SK-N-SH (cell line): ENCODE data around the gene TACC2. TPM values are rescaled to one million over a fixed set of nuclear protein-coding genes. Genes with fewer than 3 reads are reported as not detected.

Experiments
- CTCF ChIA-PET: fragments of 300-600, 350-600 bp; formaldehyde crosslinking; extraction: SDS; loops from one replicate; lab custom pipeline; 2021; lab: Yijun Ruan, JAX
- POLR2A ChIA-PET: fragments of 350-600 bp; sonication (Branson Sonifier 250); formaldehyde crosslinking; extraction: SDS; loops from one replicate; lab custom pipeline; 2020; ENCODE audit warnings: antibody characterized with exemption, inconsistent platforms; lab: Yijun Ruan, JAX
- DNase-seq: peaks from one replicate; pipeline ENCODE4 v3.0.0; 2012
- H2AFZ ChIP-seq: fragments of 200-600 bp; sonication (generic); 2 replicates; pipeline ENCODE4 v1.8.1; 2016; ENCODE audit warnings: antibody characterized with exemption, mild to moderate bottlenecking, low read depth
- H3F3A ChIP-seq: fragments of 200-600 bp; sonication (generic); replicated peaks from 2 replicates; pipeline ENCODE3; 2016; ENCODE audit warnings: antibody characterized with exemption, mild to moderate bottlenecking; ENCODE audit not compliant: insufficient read depth
- H3K27ac ChIP-seq, 2 experiments: fragments of 200-500 bp in 1 of 2; fragments of 200-600 bp in 1 of 2; sonication (Bioruptor generic) in 1 of 2; sonication (generic), shearing (Covaris generic) in 1 of 2; 2 replicates each; pipeline versions ENCODE4 v1.5.1 to v1.6.1; 2014 to 2016; ENCODE audit warnings: low read depth in 2 of 2, inconsistent platforms in 1 of 2, low read length in 1 of 2, mild to moderate bottlenecking in 1 of 2, mixed read lengths in 1 of 2
- H3K27me3 ChIP-seq: fragments of 200-600 bp; sonication (generic), shearing (Covaris generic); 2 replicates; pipeline ENCODE4 v1.6.1; 2016; ENCODE audit warnings: mixed run types; ENCODE audit not compliant: insufficient read depth
- H3K36me3 ChIP-seq, 2 experiments: fragments of 200-500 bp in 1 of 2; fragments of 200-600 bp in 1 of 2; sonication (Bioruptor generic) in 1 of 2; sonication (generic) in 1 of 2; replicated peaks in 1 of 2; 2 replicates each; pipeline versions ENCODE3 to v1.5.1; 2014 to 2016; ENCODE audit warnings: low read length in 1 of 2, mild to moderate bottlenecking in 1 of 2; ENCODE audit not compliant: insufficient read depth in 2 of 2, control insufficient read depth in 1 of 2
- H3K4me1 ChIP-seq, 2 experiments: fragments of 200-500 bp in 1 of 2; fragments of 200-600 bp in 1 of 2; sonication (Bioruptor generic) in 1 of 2; sonication (generic), shearing (Covaris generic) in 1 of 2; 2 replicates each; pipeline versions ENCODE4 v1.5.1 to v1.6.1; 2014 to 2016; ENCODE audit warnings: low read depth in 1 of 2, low read length in 1 of 2, mixed run types in 1 of 2; ENCODE audit not compliant: insufficient read depth in 2 of 2, control insufficient read depth in 1 of 2
- H3K4me2 ChIP-seq: fragments of 200-600 bp; sonication (generic), shearing (Covaris generic); 2 replicates; pipeline ENCODE4 v1.6.1; 2017; ENCODE audit warnings: mixed run types
- H3K4me3 ChIP-seq, 2 experiments: fragments of 200-500 bp in 1 of 2; fragments of 200-600 bp in 1 of 2; sonication (Bioruptor generic) in 1 of 2; sonication (generic), shearing (Covaris generic) in 1 of 2; 2 replicates each; pipeline versions ENCODE4 v1.5.1 to v1.8.1; 2014 to 2016; ENCODE audit warnings: low read depth in 2 of 2, inconsistent platforms in 1 of 2, low read length in 1 of 2, mild to moderate bottlenecking in 1 of 2, mixed read lengths in 1 of 2, moderate library complexity in 1 of 2
- H3K79me2 ChIP-seq: fragments of 200-600 bp; sonication (generic); 2 replicates; pipeline ENCODE4 v1.8.1; 2017; ENCODE audit warnings: mild to moderate bottlenecking; ENCODE audit not compliant: insufficient read depth
- H3K9ac ChIP-seq: fragments of 200-600 bp; sonication (generic); 2 replicates; pipeline ENCODE4 v1.6.1; 2017; ENCODE audit warnings: mixed run types
- H3K9me2 ChIP-seq: fragments of 200-600 bp; sonication (generic); 2 replicates; pipeline ENCODE4 v1.6.1; 2017; ENCODE audit warnings: mixed run types
- H3K9me3 ChIP-seq: fragments of 200-600 bp; sonication (generic); 2 replicates; pipeline ENCODE4 v1.6.1; 2017; ENCODE audit warnings: mixed run types, mild to moderate bottlenecking, moderate library complexity
- H4K20me1 ChIP-seq: fragments of 200-600 bp; sonication (generic); 2 replicates; pipeline ENCODE4 v1.6.1; 2017; ENCODE audit warnings: mild to moderate bottlenecking, mixed run types; ENCODE audit not compliant: insufficient read depth
- CHD2 ChIP-seq: fragments of 150-350 bp; IDR thresholded peaks from 2 replicates; pipeline ENCODE4 v1.6.1; 2018; ENCODE audit warnings: low read length; ENCODE audit not compliant: partially characterized antibody
- CTCF ChIP-seq: fragments of 200-600 bp; sonication (generic); IDR thresholded peaks from 2 replicates; pipeline ENCODE4 v1.6.1; 2017; ENCODE audit warnings: antibody characterized with exemption, mild to moderate bottlenecking, moderate library complexity
- ELF1 ChIP-seq: IDR thresholded peaks from 2 replicates; pipeline ENCODE4 v1.4.0; 2012
- EP300 ChIP-seq, 2 experiments: IDR thresholded peaks; 2 replicates each; pipeline versions ENCODE4 v1.4.0 to v1.6.1; 2012; ENCODE audit warnings: borderline replicate concordance in 1 of 2, low read depth in 1 of 2, low read length in 1 of 2
- EZH2phosphoT487 ChIP-seq: fragments of 200-600 bp; sonication (generic); IDR thresholded peaks from 2 replicates; pipeline ENCODE4 v1.6.1; 2017; ENCODE audit warnings: low read depth, mixed run types, mild to moderate bottlenecking, antibody characterized with exemption, moderate library complexity, borderline replicate concordance
- FOXJ3 ChIP-seq: sonication (generic); formaldehyde crosslinking; IDR thresholded peaks from 2 replicates; pipeline ENCODE4 v1.5.1; 2020; ENCODE audit warnings: mild to moderate bottlenecking, missing genetic modification reagents
- FOXM1 ChIP-seq: IDR thresholded peaks from 2 replicates; pipeline ENCODE4 v1.4.0; 2012; ENCODE audit warnings: low read depth, mild to moderate bottlenecking
- GABPA ChIP-seq: IDR thresholded peaks from 2 replicates; pipeline ENCODE4 v1.4.0; 2012; ENCODE audit warnings: low read depth, mild to moderate bottlenecking
- IRF3 ChIP-seq: fragments of 150-350 bp; IDR thresholded peaks from 2 replicates; pipeline ENCODE4 v1.6.1; 2016; ENCODE audit warnings: mild to moderate bottlenecking, low read depth, low read length
- JUND ChIP-seq: IDR thresholded peaks from 2 replicates; pipeline ENCODE4 v1.4.0; 2012
- MAX ChIP-seq: IDR thresholded peaks from 2 replicates; pipeline ENCODE4 v1.4.0; 2012; ENCODE audit warnings: low read depth
- MEF2A ChIP-seq: IDR thresholded peaks from 2 replicates; pipeline ENCODE4 v1.4.0; 2012; ENCODE audit warnings: low read depth, borderline replicate concordance
- MXI1 ChIP-seq: IDR thresholded peaks from 2 replicates; pipeline ENCODE4 v1.6.1; 2012; ENCODE audit warnings: mild to moderate bottlenecking, low read depth, low read length, improper control_type of control experiment
- NFIC ChIP-seq: IDR thresholded peaks from 2 replicates; pipeline ENCODE4 v1.4.0; 2012; ENCODE audit warnings: borderline replicate concordance
- NRF1 ChIP-seq: IDR thresholded peaks from 2 replicates; pipeline ENCODE4 v1.6.1; 2012; ENCODE audit warnings: low read depth, mild to moderate bottlenecking, low read length
- POLR2AphosphoS5 ChIP-seq: IDR thresholded peaks from 2 replicates; pipeline ENCODE4 v1.6.1; 2012; ENCODE audit warnings: low read depth, low read length
- RAD21 ChIP-seq: IDR thresholded peaks from 2 replicates; pipeline ENCODE4 v1.6.1; 2012; ENCODE audit warnings: mild to moderate bottlenecking, low read length
- RCOR1 ChIP-seq: fragments of 150-350 bp; IDR thresholded peaks from 2 replicates; pipeline ENCODE4 v1.6.1; 2017; ENCODE audit warnings: antibody characterized with exemption, low read length
- RFX5 ChIP-seq: IDR thresholded peaks from 2 replicates; pipeline ENCODE4 v1.6.1; 2012; ENCODE audit warnings: mild to moderate bottlenecking, improper control_type of control experiment, low read length
- RXRA ChIP-seq: IDR thresholded peaks from 2 replicates; pipeline ENCODE4 v1.4.0; 2012; ENCODE audit warnings: low read depth, mild to moderate bottlenecking, borderline replicate concordance
- SIN3A ChIP-seq: IDR thresholded peaks from 2 replicates; pipeline ENCODE4 v1.6.1; 2012; ENCODE audit warnings: low read depth, mild to moderate bottlenecking, low read length, moderate library complexity, borderline replicate concordance
- TAF1 ChIP-seq: IDR thresholded peaks from 2 replicates; pipeline ENCODE4 v1.6.1; 2012; ENCODE audit warnings: low read depth, mild to moderate bottlenecking, low read length, moderate library complexity, borderline replicate concordance
- TCF12 ChIP-seq: IDR thresholded peaks from 2 replicates; pipeline ENCODE4 v1.4.0; 2012
- TEAD4 ChIP-seq: IDR thresholded peaks from 2 replicates; pipeline ENCODE4 v1.4.0; 2012; ENCODE audit warnings: mild to moderate bottlenecking, borderline replicate concordance; ENCODE audit not compliant: insufficient read depth
- USF1 ChIP-seq: IDR thresholded peaks from 2 replicates; pipeline ENCODE4 v1.4.0; 2012; ENCODE audit warnings: low read depth, borderline replicate concordance
- USF2 ChIP-seq: fragments of 150-350 bp; IDR thresholded peaks from 2 replicates; pipeline ENCODE4 v1.6.1; 2017; ENCODE audit warnings: antibody characterized with exemption, low read length, low read depth, borderline replicate concordance
- YY1 ChIP-seq: IDR thresholded peaks from 2 replicates; pipeline ENCODE4 v1.4.0; 2012; ENCODE audit warnings: low read depth, mild to moderate bottlenecking
- ZBTB33 ChIP-seq: IDR thresholded peaks from 2 replicates; pipeline ENCODE4 v1.4.0; 2012; ENCODE audit warnings: low read depth, borderline replicate concordance
- WGBS: methylation state at CpG from one replicate; pipeline ENCODE4 v1.1.6; 2017; ENCODE audit warnings: low lambda C conversion rate; 5-methylcytosine and 5-hydroxymethylcytosine counted together
- polyA plus RNA-seq, 3 experiments: library from polyadenylated mRNA; depleted of rRNA; stranded (reverse); fragments of >200 nt; gene quantifications; 2 replicates each; pipeline ENCODE4 v1.2.3, GENCODE V29; 2012

The TACC2 gene
- polyA plus RNA-seq, 1 of the 3 experiments (the other 2 are of a cell fraction), result 8.8 TPM

GRCh38 chr10:122062831-122063674 is 74.1 kb downstream of the TACC2 start:
- ChIA-PET POLR2A (no interaction called here), CTCF (interaction anchor here (0.8 to 2.1 kb wide), 4 partner anchors 11 to 50 kb away, joined by 3 to 8 read pairs (median 4); no protein-coding TSS in a partner anchor)
- H3K79me2 ChIP-seq, result no peaks in the 10 kb centered on the region
- 41% methylated on average over 13 of the region's 13 CpGs for WGBS
- no peaks in the 10 kb centered on the region for H4K20me1 ChIP-seq
- no peak overlapping the region for H3K4me3 ChIP-seq
- H3K9me3 ChIP-seq, result no peaks in the 10 kb centered on the region
- H3K4me1 ChIP-seq, result peaks cover 0 to 3% of the 10 kb centered on the region in 2 experiments; a peak in 2 of 4 replicates
- no peak overlapping the region for H3K4me2 ChIP-seq
- H3K9ac ChIP-seq, result no peak overlapping the region
- no peaks in the 10 kb centered on the region for H3K27me3 ChIP-seq
- H3F3A ChIP-seq, result no peaks in the 10 kb centered on the region
- peak overlapping the region in 1 of 2 experiments; percentile 53; a peak in 2 of 4 replicates for H3K27ac ChIP-seq
- H3K36me3 ChIP-seq, result no peaks in the 10 kb centered on the region
- DNase-seq, result peak; percentile 36
- peak overlapping the region; percentile 65 for H2AFZ ChIP-seq
- no peaks in the 10 kb centered on the region for H3K9me2 ChIP-seq
- TF ChIP-seq NFIC, result no peak
- TF ChIP-seq EZH2phosphoT487, result no peak
- no peak for TF ChIP-seq ELF1
- TF ChIP-seq CTCF, result no peak
- TF ChIP-seq GABPA, result no peak
- TF ChIP-seq MXI1, result no peak
- no peak for TF ChIP-seq FOXJ3 (CRISPR knock-in tag)
- no peak for TF ChIP-seq TAF1
- no peak for TF ChIP-seq TEAD4
- TF ChIP-seq RXRA, result no peak; the same call in 1 of the 2 replicates
- no peak for TF ChIP-seq FOXM1
- peak; percentile 47; the same call in 1 of the 2 replicates for TF ChIP-seq MAX
- TF ChIP-seq RFX5, result no peak
- no peak for TF ChIP-seq SIN3A
- peak; percentile 55 for TF ChIP-seq JUND
- no peak for TF ChIP-seq CHD2
- TF ChIP-seq POLR2AphosphoS5, result no peak
- TF ChIP-seq NRF1, result no peak
- no peak for TF ChIP-seq USF1
- TF ChIP-seq TCF12, result no peak
- no peak for TF ChIP-seq RCOR1
- TF ChIP-seq RAD21, result no peak
- TF ChIP-seq YY1, result no peak
- no peak for TF ChIP-seq MEF2A
- no peak for TF ChIP-seq IRF3
- no peak for TF ChIP-seq USF2
- TF ChIP-seq ZBTB33, result no peak
- no peak for TF ChIP-seq EP300 (IDR thresholded peaks at IDR 0.05; ENCODE audit: borderline replicate concordance in 1 of 2, low read depth in 1 of 2, low read length in 1 of 2)
